ENCODE results near the gene TCAIM.

- TF ChIP-seq EZH2 (IDR thresholded peaks at IDR 0.05; ENCODE audit: low read depth, unreplicated experiment): no peak
- no peak for TF ChIP-seq CTCF (conservative IDR thresholded peaks at IDR 0.05; ENCODE audit: low read depth in 2 of 2)
- TF ChIP-seq POLR2AphosphoS5 (IDR thresholded peaks at IDR 0.05; ENCODE audit: low read depth): no peak
- no peak for TF ChIP-seq CREB1 (CRISPR knock-in tag; IDR thresholded peaks at IDR 0.05; ENCODE audit: low read depth)
- TF ChIP-seq REST (IDR thresholded peaks at IDR 0.05; ENCODE audit: unreplicated experiment): no peak
- TF ChIP-seq EZH2phosphoT487 (IDR thresholded peaks at IDR 0.05; ENCODE audit: unreplicated experiment): no peak
- TF ChIP-seq, protein P1, sequence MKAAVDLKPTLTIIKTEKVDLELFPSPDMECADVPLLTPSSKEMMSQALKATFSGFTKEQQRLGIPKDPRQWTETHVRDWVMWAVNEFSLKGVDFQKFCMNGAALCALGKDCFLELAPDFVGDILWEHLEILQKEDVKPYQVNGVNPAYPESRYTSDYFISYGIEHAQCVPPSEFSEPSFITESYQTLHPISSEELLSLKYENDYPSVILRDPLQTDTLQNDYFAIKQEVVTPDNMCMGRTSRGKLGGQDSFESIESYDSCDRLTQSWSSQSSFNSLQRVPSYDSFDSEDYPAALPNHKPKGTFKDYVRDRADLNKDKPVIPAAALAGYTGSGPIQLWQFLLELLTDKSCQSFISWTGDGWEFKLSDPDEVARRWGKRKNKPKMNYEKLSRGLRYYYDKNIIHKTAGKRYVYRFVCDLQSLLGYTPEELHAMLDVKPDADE (IDR thresholded peaks at IDR 0.05): no peak
- TF ChIP-seq JUNB (IDR thresholded peaks at IDR 0.05; ENCODE audit: unreplicated experiment): no peak
- TF ChIP-seq, protein P2, sequence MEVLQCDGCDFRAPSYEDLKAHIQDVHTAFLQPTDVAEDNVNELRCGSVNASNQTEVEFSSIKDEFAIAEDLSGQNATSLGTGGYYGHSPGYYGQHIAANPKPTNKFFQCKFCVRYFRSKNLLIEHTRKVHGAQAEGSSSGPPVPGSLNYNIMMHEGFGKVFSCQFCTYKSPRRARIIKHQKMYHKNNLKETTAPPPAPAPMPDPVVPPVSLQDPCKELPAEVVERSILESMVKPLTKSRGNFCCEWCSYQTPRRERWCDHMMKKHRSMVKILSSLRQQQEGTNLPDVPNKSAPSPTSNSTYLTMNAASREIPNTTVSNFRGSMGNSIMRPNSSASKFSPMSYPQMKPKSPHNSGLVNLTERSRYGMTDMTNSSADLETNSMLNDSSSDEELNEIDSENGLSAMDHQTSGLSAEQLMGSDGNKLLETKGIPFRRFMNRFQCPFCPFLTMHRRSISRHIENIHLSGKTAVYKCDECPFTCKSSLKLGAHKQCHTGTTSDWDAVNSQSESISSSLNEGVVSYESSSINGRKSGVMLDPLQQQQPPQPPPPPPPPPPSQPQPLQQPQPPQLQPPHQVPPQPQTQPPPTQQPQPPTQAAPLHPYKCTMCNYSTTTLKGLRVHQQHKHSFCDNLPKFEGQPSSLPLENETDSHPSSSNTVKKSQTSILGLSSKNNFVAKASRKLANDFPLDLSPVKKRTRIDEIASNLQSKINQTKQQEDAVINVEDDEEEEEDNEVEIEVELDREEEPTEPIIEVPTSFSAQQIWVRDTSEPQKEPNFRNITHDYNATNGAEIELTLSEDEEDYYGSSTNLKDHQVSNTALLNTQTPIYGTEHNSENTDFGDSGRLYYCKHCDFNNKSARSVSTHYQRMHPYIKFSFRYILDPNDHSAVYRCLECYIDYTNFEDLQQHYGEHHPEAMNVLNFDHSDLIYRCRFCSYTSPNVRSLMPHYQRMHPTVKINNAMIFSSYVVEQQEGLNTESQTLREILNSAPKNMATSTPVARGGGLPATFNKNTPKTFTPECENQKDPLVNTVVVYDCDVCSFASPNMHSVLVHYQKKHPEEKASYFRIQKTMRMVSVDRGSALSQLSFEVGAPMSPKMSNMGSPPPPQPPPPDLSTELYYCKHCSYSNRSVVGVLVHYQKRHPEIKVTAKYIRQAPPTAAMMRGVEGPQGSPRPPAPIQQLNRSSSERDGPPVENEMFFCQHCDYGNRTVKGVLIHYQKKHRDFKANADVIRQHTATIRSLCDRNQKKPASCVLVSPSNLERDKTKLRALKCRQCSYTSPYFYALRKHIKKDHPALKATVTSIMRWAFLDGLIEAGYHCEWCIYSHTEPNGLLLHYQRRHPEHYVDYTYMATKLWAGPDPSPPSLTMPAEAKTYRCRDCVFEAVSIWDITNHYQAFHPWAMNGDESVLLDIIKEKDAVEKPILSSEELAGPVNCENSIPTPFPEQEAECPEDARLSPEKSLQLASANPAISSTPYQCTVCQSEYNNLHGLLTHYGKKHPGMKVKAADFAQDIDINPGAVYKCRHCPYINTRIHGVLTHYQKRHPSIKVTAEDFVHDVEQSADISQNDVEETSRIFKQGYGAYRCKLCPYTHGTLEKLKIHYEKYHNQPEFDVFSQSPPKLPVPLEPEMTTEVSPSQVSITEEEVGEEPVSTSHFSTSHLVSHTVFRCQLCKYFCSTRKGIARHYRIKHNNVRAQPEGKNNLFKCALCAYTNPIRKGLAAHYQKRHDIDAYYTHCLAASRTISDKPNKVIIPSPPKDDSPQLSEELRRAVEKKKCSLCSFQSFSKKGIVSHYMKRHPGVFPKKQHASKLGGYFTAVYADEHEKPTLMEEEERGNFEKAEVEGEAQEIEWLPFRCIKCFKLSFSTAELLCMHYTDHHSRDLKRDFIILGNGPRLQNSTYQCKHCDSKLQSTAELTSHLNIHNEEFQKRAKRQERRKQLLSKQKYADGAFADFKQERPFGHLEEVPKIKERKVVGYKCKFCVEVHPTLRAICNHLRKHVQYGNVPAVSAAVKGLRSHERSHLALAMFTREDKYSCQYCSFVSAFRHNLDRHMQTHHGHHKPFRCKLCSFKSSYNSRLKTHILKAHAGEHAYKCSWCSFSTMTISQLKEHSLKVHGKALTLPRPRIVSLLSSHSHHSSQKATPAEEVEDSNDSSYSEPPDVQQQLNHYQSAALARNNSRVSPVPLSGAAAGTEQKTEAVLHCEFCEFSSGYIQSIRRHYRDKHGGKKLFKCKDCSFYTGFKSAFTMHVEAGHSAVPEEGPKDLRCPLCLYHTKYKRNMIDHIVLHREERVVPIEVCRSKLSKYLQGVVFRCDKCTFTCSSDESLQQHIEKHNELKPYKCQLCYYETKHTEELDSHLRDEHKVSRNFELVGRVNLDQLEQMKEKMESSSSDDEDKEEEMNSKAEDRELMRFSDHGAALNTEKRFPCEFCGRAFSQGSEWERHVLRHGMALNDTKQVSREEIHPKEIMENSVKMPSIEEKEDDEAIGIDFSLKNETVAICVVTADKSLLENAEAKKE (CRISPR knock-in tag; IDR thresholded peaks at IDR 0.05): no peak
- TF ChIP-seq STAT1 (IDR thresholded peaks at IDR 0.05; ENCODE audit: unreplicated experiment): no peak
Measured at GRCh38 chr3:44428910-44429309, 90.3 kb downstream of the TCAIM start.

Data from GM23338 (cell line).